ENCODE results near the gene OR13J1.

GRCh38 chr9:35863583-35863982 is 6.6 kb downstream of the OR13J1 start:
- TF ChIP-seq CTCF (IDR thresholded peaks at IDR 0.05), result no peak
- no peak for TF ChIP-seq POLR2A (IDR thresholded peaks at IDR 0.05)
